RWPE1 (cell line): ENCODE results near the gene BMP7.

Experiments used
- CTCF ChIA-PET: fragments of 350-600 bp; sonication (Branson Sonifier 250); formaldehyde crosslinking; extraction: SDS; loops from one replicate; lab custom pipeline; 2021; lab: Yijun Ruan, JAX
- POLR2A ChIA-PET: fragments of 400-600 bp; formaldehyde crosslinking; extraction: SDS; loops from one replicate; lab custom pipeline; 2020; ENCODE audit warnings: antibody characterized with exemption; ENCODE audit not compliant: low non-redundant PET; lab: Yijun Ruan, JAX
- DNase-seq: peaks from one replicate; pipeline ENCODE4 v3.0.0; 2012; ENCODE audit warnings: low spot score
- H3K27ac ChIP-seq: fragments of 450-650 bp; 2 replicates; pipeline ENCODE4 v1.5.1; 2017
- CTCF ChIP-seq: fragments of 450-650 bp; conservative IDR thresholded peaks from 2 replicates; pipeline ENCODE4 v1.5.1; 2017; ENCODE audit warnings: low read depth, mild to moderate bottlenecking

Gene BMP7

GRCh38 chr20:57298457-57298856 lies 32.0 kb upstream of the BMP7 start:
- ChIA-PET CTCF (no interaction called here), POLR2A (no interaction called here)
- no peak overlapping the region for H3K27ac ChIP-seq
- no peak for TF ChIP-seq CTCF
- no peak for DNase-seq

GRCh38 chr20:57294550-57294949 lies 28.1 kb upstream of the BMP7 start:
- no peak for TF ChIP-seq CTCF
- ChIA-PET CTCF (interaction anchor here (0.7 to 0.9 kb wide), 3 partner anchors 17 to 52 kb away, joined by 3 to 7 read pairs (median 3); no protein-coding TSS in a partner anchor), POLR2A (no interaction called here)
- DNase-seq: no peak
- H3K27ac ChIP-seq: no peak overlapping the region

DNA sequence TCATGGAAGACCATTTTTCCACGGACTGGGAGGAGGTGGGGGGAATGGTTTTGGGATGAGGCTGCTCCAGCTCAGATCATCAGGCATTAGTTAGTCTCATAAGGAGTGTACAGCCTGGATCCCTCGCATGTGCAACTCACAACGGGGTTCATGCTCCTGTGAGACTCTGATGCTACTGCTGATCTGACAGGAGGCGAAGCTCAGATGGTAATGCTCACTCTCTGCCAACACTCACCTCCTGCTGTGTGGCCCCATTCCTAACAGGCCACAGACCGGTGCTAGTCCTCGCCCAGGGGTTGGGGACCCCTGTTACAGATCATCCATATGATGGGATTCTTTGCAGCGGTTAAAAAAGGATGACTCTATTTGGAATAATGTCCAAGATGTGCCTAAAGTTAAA lies 27.6 kb upstream of the BMP7 start:
- H3K27ac ChIP-seq: no peak overlapping the region
- no peak for TF ChIP-seq CTCF
- POLR2A ChIA-PET: no interaction called here
- CTCF ChIA-PET: interaction anchor here (0.7 kb wide), 1 partner anchor 37 kb away, joined by 7 read pairs; no protein-coding TSS in a partner anchor
- DNase-seq: no peak

GRCh38 chr20:57292611-57293010 lies 26.2 kb upstream of the BMP7 start:
- CTCF ChIA-PET: no interaction called here
- POLR2A ChIA-PET: no interaction called here
- DNase-seq: no peak
- no peak for TF ChIP-seq CTCF
- H3K27ac ChIP-seq: no peak overlapping the region

GRCh38 chr20:57291694-57292093 lies 25.3 kb upstream of the BMP7 start:
- no peak overlapping the region for H3K27ac ChIP-seq
- TF ChIP-seq CTCF: no peak
- ChIA-PET POLR2A (no interaction called here), CTCF (interaction anchor here (0.6 to 1.3 kb wide), 5 partner anchors 9 to 202 kb away, joined by 3 read pairs; no protein-coding TSS in a partner anchor)
- DNase-seq: no peak

DNA sequence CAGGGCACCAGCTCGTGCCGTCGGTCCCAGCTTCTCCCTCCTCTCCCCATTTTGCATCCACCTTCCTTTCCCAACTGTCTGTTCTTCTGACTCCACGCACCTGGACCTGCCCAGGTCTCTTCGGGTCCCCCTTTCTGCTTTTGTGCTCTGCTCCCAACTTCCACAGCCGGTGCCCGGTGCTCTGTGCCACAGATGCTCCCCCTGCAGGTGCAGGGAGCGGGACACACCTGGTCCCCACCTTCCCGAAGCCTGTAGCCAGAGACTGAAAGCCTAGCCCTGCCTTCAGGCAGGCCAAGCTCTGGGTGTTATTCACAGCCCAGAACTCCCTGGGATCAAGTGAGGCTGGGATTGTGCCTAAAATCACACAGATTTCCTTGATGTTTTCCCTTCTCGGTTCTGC lies 24.6 kb upstream of the BMP7 start:
- ChIA-PET POLR2A (no interaction called here), CTCF (interaction anchor here (0.6 to 1.3 kb wide), 5 partner anchors 8 to 201 kb away, joined by 3 to 4 read pairs (median 3); no protein-coding TSS in a partner anchor)
- no peak overlapping the region for H3K27ac ChIP-seq
- no peak for TF ChIP-seq CTCF
- peak; percentile 37 for DNase-seq
